GM03348 (cell line): ENCODE results near the gene RGS4.

ENCODE experiments used
- DNase-seq: peaks from one replicate; pipeline ENCODE4 v3.0.0; 2012; ENCODE audit warnings: low spot score

RGS4 gene

DNA sequence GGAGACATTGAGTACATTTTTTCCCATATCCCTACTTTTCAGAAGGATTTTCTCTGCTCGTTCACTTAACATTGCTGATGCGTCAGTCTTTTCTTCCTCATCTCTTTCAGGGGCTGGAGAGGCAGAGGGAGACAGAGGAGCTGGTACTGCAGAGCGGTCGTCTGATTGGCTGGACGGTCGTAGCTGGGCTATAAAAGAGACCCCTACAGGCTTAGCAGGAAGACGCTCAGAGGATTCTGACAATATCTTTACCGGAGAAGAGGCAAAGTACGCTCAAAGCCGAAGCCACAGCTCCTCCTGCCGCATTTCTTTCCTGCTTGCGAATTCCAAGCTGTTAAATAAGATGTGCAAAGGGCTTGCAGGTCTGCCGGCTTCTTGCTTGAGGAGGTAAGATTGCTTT lies at the start of gene RGS4:
Gene RGS4 (plus strand): TSS at position 220 of the 400 bp plus-strand sequence. CDS start 124 bp downstream, at position 344.
- DNase-seq: peak; percentile 89

DNA sequence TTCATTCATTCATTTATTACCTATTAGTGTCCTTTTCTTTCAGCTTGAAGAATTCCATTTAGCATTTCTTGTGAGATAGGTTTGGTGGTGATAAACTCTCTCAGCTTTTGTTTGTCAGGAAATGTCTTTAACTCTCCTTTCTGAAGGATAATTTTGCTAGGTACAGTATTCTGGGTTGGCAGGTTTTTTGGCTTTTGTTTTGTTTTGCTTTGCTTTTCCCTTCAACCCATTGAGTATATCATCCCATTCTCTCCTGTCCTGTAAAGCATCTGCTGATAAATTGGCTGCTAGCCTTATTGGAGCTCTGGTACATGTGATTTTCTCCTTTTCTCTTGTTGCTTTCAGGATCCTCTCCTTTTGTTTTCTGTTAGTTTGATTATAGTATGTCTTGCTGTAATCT lies 47.0 kb upstream of the RGS4 start:
- DNase-seq: no peak

- no peak for DNase-seq
Measured at GRCh38 chr1:163027610-163028009, 41.6 kb upstream of the RGS4 start.

DNA sequence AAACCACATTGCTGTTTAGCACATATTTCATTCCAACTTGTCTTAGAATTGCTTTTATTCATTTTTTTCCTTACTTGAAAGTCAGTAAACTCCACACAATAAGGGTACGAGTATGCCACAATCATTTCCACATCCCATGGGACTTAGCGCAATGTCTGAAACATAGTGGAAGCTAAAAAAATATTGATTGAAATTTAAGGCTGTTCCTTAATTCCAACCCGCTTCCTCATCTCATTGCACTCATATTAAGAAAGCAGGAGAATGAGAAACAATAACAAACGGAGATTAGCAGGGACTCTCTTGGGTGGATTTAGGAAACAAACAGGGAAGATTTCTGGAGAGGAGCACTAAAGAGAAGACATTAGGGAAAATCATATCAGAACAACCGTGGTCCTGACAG lies 39.3 kb upstream of the RGS4 start:
- no peak for DNase-seq

- DNase-seq: peak; percentile 67
Measured at GRCh38 chr1:163035446-163036249, 33.5 kb upstream of the RGS4 start.

- no peak for DNase-seq
Measured at GRCh38 chr1:163036671-163037070, 32.5 kb upstream of the RGS4 start.

DNA sequence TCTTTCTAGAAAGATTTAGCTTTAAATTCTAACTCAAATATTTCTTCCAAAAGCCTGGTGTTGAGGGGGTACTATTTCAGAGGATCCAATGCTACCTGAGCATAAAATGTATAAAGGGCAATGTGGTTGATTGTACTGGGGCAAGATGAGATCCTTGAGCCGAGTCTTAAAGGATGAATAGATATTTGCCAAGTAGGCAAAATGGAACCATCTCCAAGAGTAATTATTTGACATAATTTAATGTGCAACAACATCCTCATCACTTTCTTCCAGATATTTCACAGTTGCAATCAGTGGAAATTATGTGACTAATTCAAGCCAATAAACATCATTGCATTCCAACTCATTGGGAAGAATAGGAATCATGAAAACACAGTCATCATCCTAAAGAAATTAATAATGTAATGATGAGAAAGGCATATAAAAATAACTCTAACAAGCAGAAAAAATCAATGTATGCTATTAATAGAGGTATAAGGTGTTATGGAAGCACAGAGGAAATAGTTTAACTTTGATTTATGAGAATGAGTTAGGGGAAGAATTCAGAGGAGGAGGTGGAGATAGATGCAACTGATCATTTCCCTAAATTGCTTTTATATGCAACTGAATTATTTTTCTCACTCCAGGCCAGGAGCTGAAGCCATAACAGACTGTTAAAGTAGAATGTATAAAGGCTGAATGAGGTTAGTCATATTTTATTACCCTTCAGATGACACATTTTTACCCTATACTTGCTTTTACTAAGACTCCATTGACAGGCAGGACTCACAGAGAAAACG lies 30.0 kb upstream of the RGS4 start:
- no peak for DNase-seq

DNA sequence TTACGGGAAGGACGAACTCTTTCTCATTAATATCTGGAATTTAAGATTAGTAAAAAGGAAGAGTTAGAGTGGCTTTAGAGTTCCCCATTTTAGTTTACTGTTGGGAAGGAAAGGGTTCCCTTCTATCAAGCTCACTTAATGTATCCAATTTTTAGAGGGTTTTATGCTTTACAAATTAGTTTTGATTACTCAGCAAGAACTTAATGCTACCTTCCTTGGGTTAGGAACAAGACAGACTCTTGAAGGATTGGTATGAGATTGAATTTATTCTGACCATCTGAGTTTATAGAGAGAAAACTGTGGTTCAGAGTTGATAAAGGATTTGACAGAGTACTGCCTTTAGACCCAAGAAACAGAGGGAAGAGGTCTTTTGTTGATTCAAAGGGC lies 29.5 kb upstream of the RGS4 start:
- DNase-seq: no peak

GRCh38 chr1:163046071-163046470 lies 23.1 kb upstream of the RGS4 start:
- DNase-seq: peak; percentile 58

- no peak for DNase-seq
Measured at GRCh38 chr1:163047951-163048659, 21.1 kb upstream of the RGS4 start.

DNA sequence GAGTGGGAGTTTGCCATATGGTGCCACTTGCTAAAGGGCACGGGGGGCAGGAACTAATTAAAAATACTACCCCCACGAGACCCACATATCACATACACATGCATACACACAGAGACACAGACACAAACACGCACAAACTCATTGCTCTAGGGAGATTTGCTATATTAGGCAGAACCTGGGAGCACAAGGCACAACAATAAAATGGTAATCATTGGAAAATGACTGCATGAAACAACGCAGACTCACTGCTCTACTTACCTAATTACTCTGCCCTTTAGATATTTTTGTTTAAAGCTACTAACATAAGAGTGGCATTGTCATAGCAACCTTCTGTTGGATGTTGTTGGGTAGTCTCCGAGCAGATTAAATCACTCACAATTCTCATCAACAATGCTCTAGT lies 20.3 kb upstream of the RGS4 start:
- no peak for DNase-seq

DNA sequence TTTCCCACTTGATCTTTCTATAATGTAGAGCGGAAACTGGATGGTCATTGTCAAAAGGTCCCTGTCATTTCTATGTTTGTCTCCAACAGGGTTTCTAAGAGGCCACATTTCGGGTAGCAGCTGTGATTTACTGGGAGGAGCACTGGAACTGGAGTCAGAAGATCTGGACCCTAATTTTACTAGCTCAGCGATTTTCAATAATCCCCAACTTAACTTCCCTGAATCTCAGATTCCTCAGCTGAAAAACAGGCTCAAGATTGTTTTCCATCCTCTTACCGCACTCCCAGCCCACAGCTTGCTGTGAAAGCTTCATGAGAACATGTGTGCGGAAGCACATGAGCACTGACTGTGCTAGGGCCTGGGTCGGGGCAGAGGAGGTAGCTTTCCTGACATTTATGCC lies 19.9 kb upstream of the RGS4 start:
- no peak for DNase-seq

- DNase-seq: no peak
Measured at GRCh38 chr1:163050496-163050895, 18.7 kb upstream of the RGS4 start.

GRCh38 chr1:163054181-163054591 lies 15.0 kb upstream of the RGS4 start:
- no peak for DNase-seq

DNA sequence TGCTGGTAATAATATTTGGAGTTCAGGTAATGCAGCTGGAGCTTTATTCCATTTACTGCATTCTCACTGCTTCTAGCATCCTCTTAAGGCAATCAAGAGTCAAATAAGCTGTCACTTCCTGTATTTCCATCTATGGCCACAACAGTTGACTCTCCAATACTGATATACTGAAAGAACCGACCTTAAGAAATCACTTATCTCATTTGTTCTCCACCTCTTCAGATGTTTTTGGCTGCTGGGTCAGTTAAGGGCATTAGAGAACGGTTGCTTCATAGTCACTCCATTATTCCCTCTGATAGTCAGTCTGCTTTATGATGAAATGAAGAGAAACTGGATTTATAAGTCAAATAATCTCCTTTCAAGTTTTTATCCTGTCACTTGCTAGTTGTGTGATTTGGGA lies 14.2 kb upstream of the RGS4 start:
- DNase-seq: no peak

- no peak for DNase-seq
Measured at GRCh38 chr1:163055531-163055930, 13.6 kb upstream of the RGS4 start.

- peak; percentile 25 for DNase-seq
Measured at GRCh38 chr1:163056831-163057230, 12.3 kb upstream of the RGS4 start.

DNA sequence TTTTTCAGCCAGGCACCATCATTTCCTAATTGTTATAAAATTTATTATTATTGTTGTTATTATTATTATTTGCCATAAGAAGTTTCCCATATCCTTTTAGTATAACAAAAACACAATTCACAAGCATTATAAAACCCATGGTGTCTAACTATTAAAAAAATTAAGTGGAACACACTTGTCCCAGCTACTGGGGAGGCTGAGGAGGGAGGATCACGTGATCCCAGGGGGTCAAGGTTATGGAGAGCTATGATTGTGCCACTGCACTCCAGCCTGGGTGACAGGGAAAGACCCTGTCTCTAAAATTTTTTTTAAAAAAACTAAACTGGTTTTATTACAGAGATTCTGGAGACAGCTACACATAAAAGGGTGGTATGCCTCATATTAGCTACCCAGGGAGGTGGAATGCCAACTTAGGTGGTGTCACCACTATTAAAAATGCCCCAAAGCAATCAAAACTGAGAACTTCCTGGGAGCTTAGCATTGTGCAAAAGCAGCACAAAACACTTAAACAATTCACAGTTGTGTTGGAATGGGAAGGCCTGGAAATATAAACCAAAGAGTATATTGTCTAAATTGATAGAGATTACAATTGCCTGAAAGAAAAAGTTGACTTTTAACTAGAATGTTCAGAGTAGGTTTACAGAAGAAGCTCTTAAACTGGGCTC lies 8.7 kb upstream of the RGS4 start:
- DNase-seq: no peak

- DNase-seq: no peak
Measured at GRCh38 chr1:163063143-163063542, 6.0 kb upstream of the RGS4 start.

- DNase-seq: no peak
Measured at GRCh38 chr1:163063610-163064009, 5.6 kb upstream of the RGS4 start.

GRCh38 chr1:163066168-163066567 lies 3.0 kb upstream of the RGS4 start:
- no peak for DNase-seq

GRCh38 chr1:163066686-163067085 lies 2.5 kb upstream of the RGS4 start:
- no peak for DNase-seq
